Hindlimb muscle (tissue), 1 donor: ENCODE measurements around the gene RHEB. TPM values are rescaled to one million over a fixed set of nuclear protein-coding genes. Genes with fewer than 3 reads are reported as not detected.

Experiments used
- DNase-seq: peaks from one replicate; pipeline ENCODE4 v3.0.0-alpha.2; 2013
- polyA plus RNA-seq: library from polyadenylated mRNA; unstranded; fragments of 120-200 nt; gene quantifications from one replicate; pipeline ENCODE4 v1.2.1, GENCODE V29; 2013; ENCODE audit not compliant: insufficient read length

The RHEB gene
- polyA plus RNA-seq, 1 donor, result 74.0 TPM

- DNase-seq, result no peak
Observed at GRCh38 chr7:151524845-151525244, 5.2 kb upstream of the RHEB start.

GRCh38 chr7:151524331-151524730 is 4.6 kb upstream of the RHEB start:
- DNase-seq, result no peak

DNA sequence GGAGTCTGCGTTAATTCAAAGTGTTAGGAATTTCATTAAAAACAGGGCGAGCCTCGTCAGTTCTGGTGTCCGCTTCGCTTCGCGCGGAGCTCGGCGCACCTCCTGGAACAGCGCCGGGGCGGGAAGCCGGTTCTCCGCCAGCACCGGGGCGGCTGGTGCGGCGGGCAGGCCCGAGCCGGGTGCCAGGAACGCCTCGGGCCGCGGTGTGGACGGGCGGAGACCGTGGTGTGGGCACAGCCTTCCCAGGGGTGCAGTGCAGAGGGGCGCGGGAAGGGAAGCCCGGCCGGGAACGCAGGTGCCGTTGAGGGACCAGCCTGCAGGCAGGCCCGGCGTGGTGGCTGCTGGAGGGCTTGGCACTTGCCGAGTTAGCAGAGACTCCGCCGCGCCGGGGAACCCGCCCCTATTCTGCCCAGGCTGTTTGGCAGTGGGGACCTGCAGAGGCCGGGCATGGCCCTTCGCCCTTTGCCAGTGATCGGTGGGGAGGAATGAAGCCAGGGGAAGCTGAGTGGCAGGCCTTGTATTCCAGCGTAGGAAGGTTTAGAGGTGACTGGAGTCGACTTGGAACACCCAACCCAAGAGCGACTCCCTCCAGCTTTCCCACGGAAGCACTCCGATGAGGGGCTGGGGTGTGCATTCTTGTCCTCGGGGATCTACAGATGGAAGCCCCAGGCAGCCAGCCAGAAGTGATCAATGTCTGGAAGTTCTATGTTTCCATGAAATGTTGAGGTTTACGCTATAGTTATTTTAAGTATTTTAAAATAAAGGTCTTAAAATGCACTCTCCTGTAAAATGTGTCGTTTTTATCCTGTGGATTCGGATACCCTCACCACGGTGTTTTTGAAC is 945 bp upstream of the RHEB start:
- peak; percentile 18 for DNase-seq

- peak; percentile 26 for DNase-seq
Observed at GRCh38 chr7:151518947-151519764, 539 bp downstream of the RHEB start.

GRCh38 chr7:151518105-151518946 is 1.4 kb downstream of the RHEB start:
- peak; percentile 58 for DNase-seq

GRCh38 chr7:151517601-151518104 is 2.0 kb downstream of the RHEB start:
- no peak for DNase-seq

GRCh38 chr7:151515276-151515565 is 4.5 kb downstream of the RHEB start:
- no peak for DNase-seq

GRCh38 chr7:151514461-151515275 is 5.0 kb downstream of the RHEB start:
- no peak for DNase-seq

- DNase-seq, result no peak
Observed at GRCh38 chr7:151513133-151513532, 6.6 kb downstream of the RHEB start.

DNA sequence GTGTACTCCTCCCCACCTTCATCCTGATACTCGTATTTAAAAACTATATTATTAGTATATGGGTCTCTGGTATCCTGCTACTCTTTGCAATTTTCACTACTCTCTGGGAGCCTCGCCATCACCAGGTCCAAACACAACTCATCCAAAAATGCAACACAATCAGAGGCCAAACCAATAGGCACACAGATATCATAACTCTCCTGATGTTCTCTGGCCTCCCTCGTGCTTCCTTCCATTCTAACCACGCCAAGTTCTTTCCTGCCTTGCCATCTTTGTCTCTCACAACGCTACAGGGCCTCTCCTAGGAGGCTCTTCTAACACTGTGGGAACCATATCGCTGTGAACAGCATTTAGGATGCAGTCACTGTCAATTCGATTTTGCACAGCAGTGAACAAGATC is 7.3 kb downstream of the RHEB start:
- peak; percentile 8 for DNase-seq

DNA sequence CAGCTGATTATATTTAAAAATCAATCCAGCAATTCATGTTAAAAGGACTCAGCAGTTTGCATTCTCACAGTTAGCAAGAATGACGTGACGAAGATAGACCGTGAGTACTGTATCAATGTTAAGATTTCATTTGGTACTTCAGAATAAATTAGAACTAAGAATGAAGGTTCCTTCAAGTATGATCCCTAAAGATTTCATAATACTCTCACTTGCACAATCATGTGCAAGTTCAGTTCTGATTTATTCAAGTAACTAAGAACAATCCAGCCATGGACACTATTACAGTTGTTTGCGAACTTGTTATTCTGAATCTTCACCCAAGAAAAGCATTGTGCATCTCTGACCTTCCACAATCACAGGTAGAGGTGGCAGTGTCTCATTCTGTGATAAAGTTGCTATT is 7.7 kb downstream of the RHEB start:
- no peak for DNase-seq

DNA sequence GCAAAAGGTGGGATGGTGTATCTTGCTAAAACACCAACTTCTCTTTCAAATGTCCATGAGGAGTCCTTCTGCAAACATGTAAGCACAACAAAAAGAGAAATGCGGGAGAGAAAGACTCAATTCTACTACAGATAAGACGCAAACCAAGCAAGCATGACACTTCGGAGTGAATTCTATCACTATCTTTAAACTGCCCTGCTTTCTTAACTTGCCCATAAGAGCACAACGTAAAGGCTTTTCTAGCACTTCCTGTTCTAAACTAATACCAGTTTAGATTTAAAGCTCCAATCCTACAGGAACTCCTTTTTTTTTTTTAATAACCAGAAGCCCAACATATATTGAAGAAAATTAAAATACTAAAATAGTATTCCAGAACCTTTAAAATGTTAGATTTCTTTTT is 8.4 kb downstream of the RHEB start:
- DNase-seq, result no peak

DNA sequence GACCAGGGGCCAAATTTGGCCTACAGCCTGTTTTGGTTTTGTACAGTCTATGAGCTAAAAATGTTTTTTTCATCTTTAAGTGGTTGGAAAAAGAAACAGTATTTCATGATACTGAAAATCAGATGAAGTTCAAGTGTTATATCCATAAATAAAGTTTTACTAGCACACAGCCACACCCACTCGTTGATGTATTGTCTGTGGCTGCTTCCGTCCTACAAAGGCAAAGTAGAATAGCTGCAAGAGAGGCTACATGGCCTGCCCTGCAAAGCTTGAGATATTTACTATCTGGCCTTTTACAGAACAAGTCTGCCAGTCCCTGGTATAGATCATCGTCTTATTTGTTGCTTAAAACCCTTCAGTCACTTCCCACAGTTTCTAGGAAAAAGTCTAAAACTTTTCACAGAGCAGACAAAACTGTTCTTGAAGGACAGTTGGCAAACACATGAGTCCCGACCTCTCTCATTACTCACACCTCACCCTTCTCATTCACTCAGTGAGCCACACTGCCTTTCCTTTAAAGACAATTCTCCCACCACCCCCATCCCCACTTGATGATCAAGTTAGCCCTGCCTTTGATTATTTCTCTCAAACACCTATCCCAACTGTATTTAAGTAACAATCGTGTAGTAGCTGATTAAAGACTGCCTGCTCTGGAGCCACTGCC is 9.9 kb downstream of the RHEB start:
- DNase-seq, result no peak

DNA sequence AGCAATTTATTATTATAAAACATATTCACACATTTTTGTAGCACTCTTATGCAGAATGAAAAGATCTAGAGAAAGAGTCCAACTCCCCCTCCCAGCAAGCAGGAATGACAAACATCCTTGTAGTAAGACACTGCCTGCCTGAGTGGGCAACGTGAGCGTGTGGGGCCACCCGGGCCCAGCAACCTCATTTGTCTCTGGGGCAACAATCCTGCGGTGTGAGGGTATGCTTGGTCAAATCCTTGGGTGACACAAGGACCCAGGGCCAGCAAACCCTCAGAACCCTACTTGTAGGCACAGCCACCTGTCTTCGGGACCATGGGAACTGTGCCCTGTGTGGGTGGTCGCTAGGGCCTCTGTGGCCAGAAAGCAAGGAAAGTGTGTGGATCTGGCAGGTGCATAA is 10.7 kb downstream of the RHEB start:
- no peak for DNase-seq

DNA sequence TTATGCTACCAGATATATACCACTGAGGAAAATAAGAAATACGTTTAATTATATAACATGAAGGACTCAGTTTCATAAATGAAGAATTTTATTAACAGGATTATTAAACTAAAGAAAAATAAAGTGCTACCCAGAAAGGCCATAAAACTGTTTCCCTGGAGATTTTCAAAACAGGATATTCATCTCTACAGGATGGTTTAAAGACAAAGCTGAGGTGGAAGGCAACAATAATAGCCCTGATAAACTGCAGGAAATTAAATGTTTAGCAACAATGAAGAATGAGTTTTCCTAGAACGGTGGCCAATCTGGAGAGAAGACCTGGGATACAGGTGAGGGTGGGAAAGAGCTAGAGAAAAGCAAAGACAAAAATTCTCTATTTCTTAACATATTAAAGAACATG is 11.9 kb downstream of the RHEB start:
- DNase-seq, result no peak

DNA sequence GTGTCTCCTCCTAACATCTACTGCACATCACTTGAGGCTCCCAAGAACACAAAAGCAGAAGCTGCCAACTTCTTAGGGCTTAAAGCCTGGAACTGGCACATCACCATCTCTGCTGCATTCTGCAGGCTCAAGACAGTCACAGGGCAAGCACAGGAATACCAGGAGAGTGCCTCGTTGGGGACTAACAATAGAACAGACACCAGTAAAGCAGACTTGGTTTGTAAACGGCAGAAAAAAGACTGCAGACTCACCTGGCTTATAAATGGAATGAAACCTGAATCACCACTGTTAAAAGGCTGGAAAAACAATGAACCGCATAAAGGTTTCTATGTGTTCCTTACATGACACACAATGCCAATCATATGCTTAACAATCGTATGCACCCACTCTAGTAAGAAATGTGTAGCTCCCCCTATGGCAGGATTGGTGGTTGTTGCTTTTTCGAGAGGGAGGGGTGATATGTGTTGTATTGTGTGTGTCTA is 12.8 kb downstream of the RHEB start:
- no peak for DNase-seq

GRCh38 chr7:151505836-151506468 is 13.7 kb downstream of the RHEB start:
- DNase-seq, result no peak

DNA sequence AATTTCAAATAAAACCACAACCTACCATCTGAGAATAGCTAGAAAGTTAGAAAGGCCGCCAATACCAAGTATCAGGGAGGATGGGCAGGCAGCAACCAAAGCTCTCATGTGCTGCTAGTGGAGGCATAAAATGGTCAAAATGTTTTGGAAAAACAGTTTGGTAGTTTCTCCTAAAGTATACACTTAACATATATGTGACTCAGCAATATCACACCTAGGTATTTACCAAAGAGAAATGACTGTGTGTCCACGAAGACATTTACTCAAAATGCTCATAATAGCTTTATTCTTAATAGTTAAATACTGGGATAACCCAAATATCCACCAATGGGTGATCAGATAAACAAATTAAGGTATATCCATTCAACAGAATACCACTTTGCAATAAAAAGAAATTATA is 14.3 kb downstream of the RHEB start:
- DNase-seq, result no peak

GRCh38 chr7:151504715-151505326 is 14.9 kb downstream of the RHEB start:
- no peak for DNase-seq
